ENCODE data around the gene TRPV5.

Gene TRPV5

GRCh38 chr7:142894985-142895593 lies 38.5 kb downstream of the TRPV5 start:
- no peak for FAIRE-seq
- no peak for DNase-seq (ENCODE audit: insufficient read length, low spot score)
- no peak for TF ChIP-seq CTCF (IDR thresholded peaks at IDR 0.05; ENCODE audit: insufficient read depth, missing control alignments)

- DNase-seq (ENCODE audit: insufficient read length, low spot score) (no peak), FAIRE-seq (no peak)
- no peak for TF ChIP-seq CTCF (IDR thresholded peaks at IDR 0.05; ENCODE audit: insufficient read depth, missing control alignments)
These were observed 39.2 kb downstream of the TRPV5 start for GRCh38 chr7:142894112-142894984.

- no peak for TF ChIP-seq CTCF (IDR thresholded peaks at IDR 0.05; ENCODE audit: insufficient read depth, missing control alignments)
- FAIRE-seq (no peak), DNase-seq (ENCODE audit: insufficient read length, low spot score) (no peak)
These were observed 40.6 kb downstream of the TRPV5 start for GRCh38 chr7:142892951-142893350.

- no peak for FAIRE-seq
- TF ChIP-seq CTCF (IDR thresholded peaks at IDR 0.05; ENCODE audit: insufficient read depth, missing control alignments) = no peak
- no peak for DNase-seq (ENCODE audit: insufficient read length, low spot score)
These were observed 42.0 kb downstream of the TRPV5 start for GRCh38 chr7:142891490-142892082.

GRCh38 chr7:142890874-142891485 lies 42.6 kb downstream of the TRPV5 start:
- DNase-seq (ENCODE audit: insufficient read length, low spot score) = no peak
- FAIRE-seq = no peak
- TF ChIP-seq CTCF (IDR thresholded peaks at IDR 0.05; ENCODE audit: insufficient read depth, missing control alignments) = no peak

GRCh38 chr7:142889816-142890215 lies 43.7 kb downstream of the TRPV5 start:
- no peak for DNase-seq (ENCODE audit: insufficient read length, low spot score)
- no peak for FAIRE-seq

More at GRCh38 chr7:142889816-142890215, 43.7 kb downstream of the TRPV5 start:
- TF ChIP-seq CTCF (IDR thresholded peaks at IDR 0.05; ENCODE audit: insufficient read depth, missing control alignments) = no peak

Measured in D721Med (cell line).